K562 treated with DMSO at 1 percent for 12 hours (cell line): ENCODE measurements around the gene UBE2R2. TPM values are rescaled to one million over a fixed set of nuclear protein-coding genes. Genes with fewer than 3 reads are reported as not detected.

Source experiments
- total RNA-seq: library from RNA; unstranded; fragments of 300-600 nt; gene quantifications from 2 replicates; pipeline ENCODE4 v1.2.3, GENCODE V29; 2022; ENCODE audit not compliant: insufficient read depth

The UBE2R2 gene, protein sequence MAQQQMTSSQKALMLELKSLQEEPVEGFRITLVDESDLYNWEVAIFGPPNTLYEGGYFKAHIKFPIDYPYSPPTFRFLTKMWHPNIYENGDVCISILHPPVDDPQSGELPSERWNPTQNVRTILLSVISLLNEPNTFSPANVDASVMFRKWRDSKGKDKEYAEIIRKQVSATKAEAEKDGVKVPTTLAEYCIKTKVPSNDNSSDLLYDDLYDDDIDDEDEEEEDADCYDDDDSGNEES
- 11.2 and 26.7 TPM in 2 replicates for total RNA-seq

DNA sequence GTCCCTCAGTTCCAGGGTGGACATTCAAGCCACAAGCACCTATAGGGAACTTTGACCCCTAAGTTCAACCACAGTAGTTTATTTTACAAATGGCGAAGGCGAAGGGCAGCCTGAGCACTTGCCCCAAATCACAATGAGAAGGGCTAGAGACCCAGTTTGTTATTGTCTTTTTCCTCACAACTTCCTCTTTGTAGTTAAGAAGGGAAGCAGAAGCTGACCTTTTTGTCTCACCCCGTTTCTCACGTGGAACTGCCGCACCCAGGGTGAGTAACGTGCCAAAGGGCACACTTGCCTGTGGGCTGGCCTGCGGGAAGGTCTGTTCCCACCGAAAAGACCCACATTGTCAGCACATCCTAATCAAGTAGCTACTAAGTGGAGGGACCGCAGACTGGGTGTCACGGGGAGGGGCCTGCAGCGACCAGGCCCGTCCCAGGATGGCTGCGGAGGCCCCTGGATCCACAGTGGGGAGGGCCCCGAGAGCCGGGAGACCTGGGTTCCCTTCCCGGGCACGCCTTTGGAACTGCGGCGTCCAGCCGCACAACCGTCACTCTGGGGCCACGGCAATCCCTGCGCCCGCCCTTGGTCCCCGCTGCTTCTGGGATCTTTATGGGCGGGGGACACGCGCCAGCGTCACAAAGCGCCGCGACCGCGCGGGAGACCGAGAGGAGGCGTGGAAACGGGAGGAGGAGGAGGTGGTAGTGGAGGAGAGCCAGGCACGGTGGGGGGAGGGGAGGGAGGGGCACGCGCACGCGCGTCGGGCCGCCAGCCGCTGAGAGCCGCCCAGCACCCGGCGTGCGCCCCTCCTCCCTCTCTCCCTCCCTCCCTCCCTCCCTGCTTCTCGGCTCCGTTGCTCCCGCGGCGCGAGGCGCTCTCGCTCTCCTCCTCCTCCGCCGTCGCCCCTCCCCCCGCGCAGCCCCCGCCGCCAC lies at the start of gene UBE2R2:
UBE2R2 (plus strand) TSS at position 834 of the 926 bp plus-strand sequence. CDS start 598 bp downstream, outside the sequence.

DNA sequence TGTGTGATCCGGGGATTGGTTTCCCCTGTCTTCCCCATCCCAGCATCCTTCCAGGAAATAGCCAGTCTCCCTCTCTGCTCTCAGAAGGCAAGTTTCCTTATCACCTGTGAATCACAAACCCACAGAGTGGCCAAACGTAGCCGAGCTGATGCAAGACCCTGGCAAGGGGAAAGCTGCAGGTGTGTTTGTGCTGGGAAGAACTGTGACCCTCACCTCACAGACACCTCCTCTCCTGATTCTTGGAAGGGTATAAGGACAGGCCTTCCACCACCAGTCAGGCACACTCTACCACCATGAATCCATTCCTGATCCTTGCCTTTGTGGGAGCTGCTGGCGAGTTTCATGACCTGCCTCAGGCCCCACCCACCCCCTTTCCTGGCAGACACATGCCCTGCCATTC lies 21.7 kb upstream of the UBE2R2 start, which contains the start of gene PRSS3:
PRSS3 (plus strand) TSS at position 281 of the 400 bp plus-strand sequence; CDS start at position 294, 13 bp downstream.

Other genes starting within 250 kb of the UBE2R2 start
- gene PRSS3, start 21.6 kb upstream of the UBE2R2 start, total RNA-seq: not detected in 2 replicates
- gene UBAP2, start 231.7 kb downstream of the UBE2R2 start, total RNA-seq: 15.4 and 42.1 TPM in 2 replicates